Liver (tissue), 3 donors: Measurements from ENCODE around the gene TLE3.

Source experiments
- CTCF ChIP-seq: fragments of 150-350 bp; IDR thresholded peaks from 2 replicates; pipeline ENCODE4 v1.5.1; 2017; ENCODE audit warnings: improper control_type of control experiment, low read depth, low read length; ENCODE audit not compliant: missing input control
- GABPA ChIP-seq, 2 donors: IDR thresholded peaks in 1 of 2; conservative IDR thresholded peaks in 1 of 2; 2 replicates each; pipeline ENCODE4 v1.6.1; 2016; ENCODE audit warnings: antibody characterized with exemption in 2 of 2, mild to moderate bottlenecking in 1 of 2, moderate library complexity in 1 of 2
- MAX ChIP-seq: IDR thresholded peaks from 2 replicates; pipeline ENCODE4 v1.6.1; 2016; ENCODE audit warnings: antibody characterized with exemption
- REST ChIP-seq: IDR thresholded peaks from 2 replicates; pipeline ENCODE4 v1.6.1; 2016; ENCODE audit warnings: antibody characterized with exemption, mild to moderate bottlenecking
- ZBTB33 ChIP-seq: IDR thresholded peaks from 2 replicates; pipeline ENCODE4 v1.6.1; 2016; ENCODE audit warnings: antibody characterized with exemption
- donor health status: healthy.
- donor health status: healthy.

GRCh38 chr15:70054366-70054765, 43.4 kb downstream of the TLE3 start:
- TF ChIP-seq REST, result no peak
- TF ChIP-seq ZBTB33, result no peak
- TF ChIP-seq MAX, result no peak
- TF ChIP-seq CTCF, result no peak
- TF ChIP-seq GABPA (IDR thresholded peaks at IDR 0.05 in 1 of 2, conservative IDR thresholded peaks at IDR 0.05 in 1 of 2), result no peak
